ENCODE results near the gene PXYLP1. TPM values are rescaled to one million over a fixed set of nuclear protein-coding genes. Genes with fewer than 3 reads are reported as not detected.

Gene PXYLP1
- total and polyA plus RNA-seq, 10 of the 15 experiments (the other 5 are each of a cell fraction or from before 2014, with no cell fraction given), result 0.06 to 1.7 (median 0.35) TPM

- TF ChIP-seq RCOR1 (conservative IDR thresholded peaks at IDR 0.05; ENCODE audit: low read depth, low read length) (no peak), USF1 (IDR thresholded peaks at IDR 0.05; ENCODE audit: borderline replicate concordance, extremely low read length, insufficient read depth, low read depth, low read length) (no peak)
Observed at GRCh38 chr3:141278196-141279076, 46.8 kb downstream of the PXYLP1 start (continued).

DNA sequence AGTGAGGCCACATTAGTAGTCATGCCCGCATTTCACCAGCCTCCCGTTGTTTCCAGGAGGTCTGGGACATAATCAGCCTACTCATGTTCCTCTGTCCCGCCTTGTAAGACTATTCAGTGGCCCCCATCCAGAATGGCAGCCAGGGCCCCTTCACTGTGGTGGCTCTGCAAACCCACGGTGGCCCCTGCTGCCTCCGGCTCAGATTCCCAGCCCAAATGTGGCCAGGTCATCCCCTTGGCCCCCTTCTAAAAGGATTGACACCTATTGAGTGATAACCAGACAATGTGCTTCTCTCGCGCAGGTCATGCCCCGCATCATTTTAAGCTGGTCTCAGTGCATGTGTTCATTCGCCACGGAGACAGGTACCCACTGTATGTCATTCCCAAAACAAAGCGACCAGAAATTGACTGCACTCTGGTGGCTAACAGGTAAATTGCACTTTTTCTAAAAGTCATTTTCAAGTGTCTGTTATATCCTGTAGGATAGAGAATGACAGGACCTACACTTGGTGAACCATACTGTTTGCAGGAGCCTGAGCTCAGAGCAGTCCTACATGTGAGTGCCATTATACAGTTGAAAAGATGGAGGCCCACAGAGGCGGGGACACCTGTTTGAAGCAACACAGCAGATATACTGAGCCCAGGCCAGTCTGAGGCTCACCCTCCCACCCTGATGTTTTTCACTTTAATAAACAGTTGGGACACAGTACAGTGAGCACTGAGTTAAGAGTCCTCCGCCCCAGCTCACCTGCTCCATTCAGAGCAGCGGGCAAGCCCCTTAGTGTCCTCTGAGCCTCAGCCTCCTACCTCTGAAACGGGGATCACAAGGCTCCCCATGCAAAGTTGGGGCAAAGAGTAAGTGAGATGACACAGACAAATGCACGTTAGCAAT, 47.7 kb downstream of the PXYLP1 start:
- Histone ChIP-seq H3K9ac (ENCODE audit: control insufficient read depth, insufficient read depth, low read length) (no peak overlapping the region), H3K27me3 (replicated peaks in 1 of 2; ENCODE audit: control insufficient read depth in 2 of 2, insufficient read depth in 2 of 2, low read length in 1 of 2) (no peaks in the 10 kb centered on the region), H3K9me3 (replicated peaks; ENCODE audit: control insufficient read depth, insufficient read depth, low read length) (no peaks in the 10 kb centered on the region), H4K20me1 (ENCODE audit: control insufficient read depth, insufficient read depth) (no peaks in the 10 kb centered on the region), H3K4me3 (no peak overlapping the region), H3K4me1 (ENCODE audit: control insufficient read depth, insufficient read depth, low read length) (peaks cover 7% of the 10 kb centered on the region), H3K4me2 (ENCODE audit: control insufficient read depth, insufficient read depth) (no peak overlapping the region), H3K27ac (ENCODE audit: control insufficient read depth, insufficient read depth) (no peak overlapping the region), H3K79me2 (ENCODE audit: control insufficient read depth, insufficient read depth, low read length) (no peaks in the 10 kb centered on the region), H2AFZ (ENCODE audit: control insufficient read depth, low read depth, low read length) (no peak overlapping the region), H3K36me3 (ENCODE audit: control insufficient read depth in 2 of 2, insufficient read depth in 2 of 2, low read length in 1 of 2) (no peaks in the 10 kb centered on the region)
- SMC1A ChIA-PET (ENCODE audit: uncharacterized antibody, unreplicated experiment), result no interaction called here
- ATAC-seq (peak; percentile 87), DNase-seq (ENCODE audit: low read depth, low spot score) (no peak), FAIRE-seq (peak; percentile 70)
- CTCF ChIA-PET, result interaction anchor here (0.7 to 1.6 kb wide), 2 partner anchors 12 to 48 kb away, joined by 3 read pairs; partner anchors contain the start of gene PXYLP1
- intact Hi-C loops (cut with micrococcal nuclease; ENCODE audit: unreplicated experiment), result loop anchor here (5.0 to 10.0 kb wide), 2 partner anchors 47 to 275 kb away; partner anchors contain the start of gene PXYLP1
- BruUV-seq (replicated peaks), result no TSS peak
- WGBS (ENCODE audit: insufficient coverage, insufficient replicate concordance, low lambda C conversion rate, missing lambda C conversion rate), result 30% methylated on average over 16 of the region's 16 CpGs
- RAD21 ChIA-PET (ENCODE audit: unreplicated experiment), result no interaction called here
- in situ Hi-C loops (cut with MboI), result no loop called here
- POLR2A ChIA-PET, result no interaction called here
- no peak for TF ChIP-seq ZBED1 (IDR thresholded peaks at IDR 0.05; ENCODE audit: borderline replicate concordance)
- TF ChIP-seq, protein P1, sequence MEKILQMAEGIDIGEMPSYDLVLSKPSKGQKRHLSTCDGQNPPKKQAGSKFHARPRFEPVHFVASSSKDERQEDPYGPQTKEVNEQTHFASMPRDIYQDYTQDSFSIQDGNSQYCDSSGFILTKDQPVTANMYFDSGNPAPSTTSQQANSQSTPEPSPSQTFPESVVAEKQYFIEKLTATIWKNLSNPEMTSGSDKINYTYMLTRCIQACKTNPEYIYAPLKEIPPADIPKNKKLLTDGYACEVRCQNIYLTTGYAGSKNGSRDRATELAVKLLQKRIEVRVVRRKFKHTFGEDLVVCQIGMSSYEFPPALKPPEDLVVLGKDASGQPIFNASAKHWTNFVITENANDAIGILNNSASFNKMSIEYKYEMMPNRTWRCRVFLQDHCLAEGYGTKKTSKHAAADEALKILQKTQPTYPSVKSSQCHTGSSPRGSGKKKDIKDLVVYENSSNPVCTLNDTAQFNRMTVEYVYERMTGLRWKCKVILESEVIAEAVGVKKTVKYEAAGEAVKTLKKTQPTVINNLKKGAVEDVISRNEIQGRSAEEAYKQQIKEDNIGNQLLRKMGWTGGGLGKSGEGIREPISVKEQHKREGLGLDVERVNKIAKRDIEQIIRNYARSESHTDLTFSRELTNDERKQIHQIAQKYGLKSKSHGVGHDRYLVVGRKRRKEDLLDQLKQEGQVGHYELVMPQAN (conservative IDR thresholded peaks at IDR 0.05), result no peak
- TF ChIP-seq ESRRA (IDR thresholded peaks at IDR 0.05; ENCODE audit: low read length), result no peak
- TF ChIP-seq CBX3 (IDR thresholded peaks at IDR 0.05; ENCODE audit: borderline replicate concordance, low read depth), result no peak
- TF ChIP-seq KAT2A (conservative IDR thresholded peaks at IDR 0.05; ENCODE audit: control insufficient read depth, low read depth, low read length), result no peak
- TF ChIP-seq YY1 (IDR thresholded peaks at IDR 0.05; ENCODE audit: low read depth, low read length), result no peak
- no peak for TF ChIP-seq JUND (IDR thresholded peaks at IDR 0.05; ENCODE audit: low read depth, low read length)
- no peak for TF ChIP-seq RELA (IDR thresholded peaks at IDR 0.05; ENCODE audit: borderline replicate concordance, partially characterized antibody)
- no peak for TF ChIP-seq YBX1 (IDR thresholded peaks at IDR 0.05)
- TF ChIP-seq CTCF (IDR thresholded peaks at IDR 0.05 in 2 of 3, conservative IDR thresholded peaks at IDR 0.05 in 1 of 3; ENCODE audit: control insufficient read depth in 2 of 3, extremely low read depth in 1 of 3, insufficient read depth in 1 of 3, low read depth in 3 of 3, low read length in 3 of 3), result peak; percentile 49 to 70 (median 56)
- peak; percentile 54; the same call in 1 of the 2 replicates for TF ChIP-seq SMC3 (IDR thresholded peaks at IDR 0.05; ENCODE audit: borderline replicate concordance, low read length)
- TF ChIP-seq POLR2A (IDR thresholded peaks at IDR 0.05; ENCODE audit: low read depth, low read length), result no peak
- TF ChIP-seq SIN3A (IDR thresholded peaks at IDR 0.05; ENCODE audit: low read depth, low read length), result no peak

All from GM12878 (cell line).